Kidney (tissue), 14 donors: ENCODE measurements around the gene HTT. TPM values are rescaled to one million over a fixed set of nuclear protein-coding genes. Genes with fewer than 3 reads are reported as not detected.

ENCODE experiments used
- DNase-seq, 5 donors: peaks; one replicate each; pipeline ENCODE4 v3.0.0-alpha.2; 2013 to 2020
- FAIRE-seq: peaks from 2 replicates; lab custom pipeline; 2012; peaks lifted over from hg19 to GRCh38; lab: Jason Lieb, UNC
- H3K27ac ChIP-seq, 2 donors: one replicate each; pipeline ENCODE4 v1.7.0; 2013; ENCODE audit warnings: low read depth in 2 of 2, low read length in 2 of 2, inconsistent platforms in 1 of 2
- H3K27me3 ChIP-seq: one replicate; pipeline ENCODE4 v1.7.1; 2013; ENCODE audit warnings: low read length, inconsistent platforms; ENCODE audit not compliant: control insufficient read depth, insufficient read depth
- H3K36me3 ChIP-seq, 3 donors: one replicate each; pipeline versions ENCODE4 v1.7.0 to v1.7.1; 2013; ENCODE audit warnings: low read length in 3 of 3, control low read depth in 1 of 3, inconsistent platforms in 1 of 3; ENCODE audit not compliant: insufficient read depth in 3 of 3, control insufficient read depth in 2 of 3
- H3K4me1 ChIP-seq, 3 donors: one replicate each; pipeline versions ENCODE4 v1.7.0 to v1.7.1; 2013; ENCODE audit warnings: low read length in 3 of 3, inconsistent platforms in 1 of 3, low read depth in 1 of 3; ENCODE audit not compliant: control insufficient read depth in 2 of 3, insufficient read depth in 2 of 3
- H3K4me3 ChIP-seq, 3 donors: one replicate each; pipeline versions ENCODE4 v1.7.0 to v1.8.1; 2013; ENCODE audit warnings: low read length in 3 of 3, control low read depth in 1 of 3, inconsistent platforms in 1 of 3
- H3K9ac ChIP-seq, 3 donors: one replicate each; pipeline versions ENCODE4 v1.7.0 to v1.7.1; 2013; ENCODE audit warnings: low read length in 3 of 3, control low read depth in 1 of 3, inconsistent platforms in 1 of 3
- H3K9me3 ChIP-seq, 3 donors: one replicate each; pipeline versions ENCODE4 v1.7.0 to v1.7.1; 2013; ENCODE audit warnings: low read length in 3 of 3, control low read depth in 1 of 3, inconsistent platforms in 1 of 3; ENCODE audit not compliant: control insufficient read depth in 2 of 3, insufficient read depth in 1 of 3
- intact Hi-C: fragments of 100-400 bp; cut with DNase I; formaldehyde crosslinking; loops from one replicate; pipeline ENCODE4 v1.11.1; 2022
- polyA plus RNA-seq: library from polyadenylated mRNA; stranded (reverse); fragments of 350-450 nt; fragmentation: Illumina TruSeq; extraction: RNeasy Lipid Tissue Mini Kit (QIAGEN cat#74804); gene quantifications from one replicate; pipeline ENCODE4 v1.2.3, GENCODE V29; 2014; ENCODE audit warnings: low read depth, low replicate concordance; ENCODE audit not compliant: insufficient read depth
- total RNA-seq: library from RNA; stranded (reverse); fragmentation: NEBNext Ultra II Directional; extraction: Animal tissue kit (Norgen Biotek cat#: 25700); gene quantifications from one replicate; pipeline ENCODE4 v1.2.1, GENCODE V29; 2021
- TF ChIP-seq, protein P1 (sequence below): IDR thresholded peaks from 3 replicates; pipeline ENCODE4 v1.5.1; 2012; ENCODE audit warnings: mild to moderate bottlenecking, moderate library complexity, borderline replicate concordance; ENCODE audit not compliant: insufficient read depth; ENCODE audit errors: extremely low read depth
- donor health status: control.
- donor health status: control.
- donor health status: control.
- donor health status: control.
- donor health status: control.
- donor health status: DM: yes; HTN: yes; CAD: no.
- donor health status: Normal renal cell carcinoma (clear cell type).

The HTT gene
- total and polyA plus RNA-seq, 2 donors from 2014 or later: 7.2 to 64.0 TPM

DNA sequence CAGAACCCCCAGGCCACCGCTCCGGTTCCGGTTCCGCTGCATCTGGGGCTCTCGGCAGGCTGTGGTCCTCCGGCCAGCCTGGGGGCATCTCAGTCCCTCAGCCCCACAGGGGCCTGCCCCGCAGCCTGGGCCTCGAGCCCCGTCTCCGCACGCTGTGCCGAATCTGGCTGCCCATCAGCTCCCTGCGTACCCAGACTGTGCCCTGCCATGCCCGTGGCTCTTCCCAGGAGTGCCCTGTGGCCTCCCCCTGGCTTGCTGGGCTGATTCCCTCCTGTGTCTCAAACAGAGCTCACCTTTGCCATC, 173.6 kb downstream of the HTT start:
- H3K27ac ChIP-seq: no peak overlapping the region
- peaks cover 0 to 6% (median 2%) of the 10 kb centered on the region in 3 donors for H3K4me1 ChIP-seq
- intact Hi-C loops: no loop called here
- DNase-seq (no peak), FAIRE-seq (no peak)
- H3K9me3 ChIP-seq: no peaks in the 10 kb centered on the region
- H3K9ac ChIP-seq: no peak overlapping the region
- TF ChIP-seq, protein P1, sequence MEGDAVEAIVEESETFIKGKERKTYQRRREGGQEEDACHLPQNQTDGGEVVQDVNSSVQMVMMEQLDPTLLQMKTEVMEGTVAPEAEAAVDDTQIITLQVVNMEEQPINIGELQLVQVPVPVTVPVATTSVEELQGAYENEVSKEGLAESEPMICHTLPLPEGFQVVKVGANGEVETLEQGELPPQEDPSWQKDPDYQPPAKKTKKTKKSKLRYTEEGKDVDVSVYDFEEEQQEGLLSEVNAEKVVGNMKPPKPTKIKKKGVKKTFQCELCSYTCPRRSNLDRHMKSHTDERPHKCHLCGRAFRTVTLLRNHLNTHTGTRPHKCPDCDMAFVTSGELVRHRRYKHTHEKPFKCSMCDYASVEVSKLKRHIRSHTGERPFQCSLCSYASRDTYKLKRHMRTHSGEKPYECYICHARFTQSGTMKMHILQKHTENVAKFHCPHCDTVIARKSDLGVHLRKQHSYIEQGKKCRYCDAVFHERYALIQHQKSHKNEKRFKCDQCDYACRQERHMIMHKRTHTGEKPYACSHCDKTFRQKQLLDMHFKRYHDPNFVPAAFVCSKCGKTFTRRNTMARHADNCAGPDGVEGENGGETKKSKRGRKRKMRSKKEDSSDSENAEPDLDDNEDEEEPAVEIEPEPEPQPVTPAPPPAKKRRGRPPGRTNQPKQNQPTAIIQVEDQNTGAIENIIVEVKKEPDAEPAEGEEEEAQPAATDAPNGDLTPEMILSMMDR: no peak
- no peaks in the 10 kb centered on the region for H3K27me3 ChIP-seq
- no peaks in the 10 kb centered on the region for H3K36me3 ChIP-seq
- no peak overlapping the region for H3K4me3 ChIP-seq

DNA sequence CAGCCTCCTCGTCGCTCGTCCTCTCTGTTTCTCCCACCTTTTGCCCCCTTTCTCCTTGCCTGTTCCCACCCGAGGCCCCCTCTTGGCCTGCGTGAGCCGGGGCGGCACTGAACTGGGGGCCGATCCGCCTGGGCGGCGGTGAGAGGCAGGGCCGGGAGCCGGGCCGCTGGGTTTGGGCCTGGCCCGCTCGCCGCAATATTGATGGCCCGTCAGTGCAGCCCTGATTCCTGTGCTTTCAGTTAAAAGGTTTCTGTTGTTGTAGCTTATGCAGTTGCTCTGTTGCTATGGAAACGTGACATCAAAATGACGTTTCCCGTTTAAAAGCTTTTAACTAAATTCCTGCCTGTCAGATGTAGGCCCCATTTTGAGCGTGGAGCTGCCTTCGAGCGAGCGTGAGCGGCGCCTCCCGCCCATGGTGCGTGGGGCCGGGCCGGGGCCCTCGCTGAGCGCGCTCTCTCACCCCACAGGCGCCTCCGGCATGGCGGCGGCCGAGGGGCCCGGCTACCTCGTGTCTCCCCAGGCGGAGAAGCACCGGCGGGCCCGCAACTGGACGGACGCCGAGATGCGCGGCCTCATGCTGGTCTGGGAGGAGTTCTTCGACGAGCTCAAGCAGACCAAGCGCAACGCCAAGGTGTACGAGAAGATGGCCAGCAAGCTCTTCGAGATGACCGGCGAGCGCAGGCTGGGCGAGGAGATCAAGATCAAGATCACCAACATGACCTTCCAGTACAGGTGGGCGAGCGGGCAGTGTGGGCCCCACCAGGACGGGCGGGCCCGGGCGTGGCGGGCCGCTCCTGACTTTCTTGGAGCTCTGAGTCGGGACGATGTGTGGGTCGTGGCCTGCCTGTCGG, 174.6 kb downstream of the HTT start, which contains the start of gene MSANTD1:
MSANTD1 (plus strand) TSS at position 349 of the 851 bp plus-strand sequence; CDS start at position 413, 64 bp downstream.
- Histone ChIP-seq H3K4me3 (no peak within 1 kb of the TSS), H3K9me3 (no peaks in the 10 kb centered on the region), H3K4me1 (peaks cover 0 to 6% (median 2%) of the 10 kb centered on the region in 3 donors), H3K36me3 (no peaks in the 10 kb centered on the region), H3K9ac (no peak within 1 kb of the TSS), H3K27me3 (no peaks in the 10 kb centered on the region), H3K27ac (no peak within 1 kb of the TSS)
- TF ChIP-seq, protein P1: no peak
- DNase-seq (peak in 4 of 5 donors; percentile 61 to 92 (median 77)), FAIRE-seq (no peak)
- intact Hi-C loops: no loop called here

DNA sequence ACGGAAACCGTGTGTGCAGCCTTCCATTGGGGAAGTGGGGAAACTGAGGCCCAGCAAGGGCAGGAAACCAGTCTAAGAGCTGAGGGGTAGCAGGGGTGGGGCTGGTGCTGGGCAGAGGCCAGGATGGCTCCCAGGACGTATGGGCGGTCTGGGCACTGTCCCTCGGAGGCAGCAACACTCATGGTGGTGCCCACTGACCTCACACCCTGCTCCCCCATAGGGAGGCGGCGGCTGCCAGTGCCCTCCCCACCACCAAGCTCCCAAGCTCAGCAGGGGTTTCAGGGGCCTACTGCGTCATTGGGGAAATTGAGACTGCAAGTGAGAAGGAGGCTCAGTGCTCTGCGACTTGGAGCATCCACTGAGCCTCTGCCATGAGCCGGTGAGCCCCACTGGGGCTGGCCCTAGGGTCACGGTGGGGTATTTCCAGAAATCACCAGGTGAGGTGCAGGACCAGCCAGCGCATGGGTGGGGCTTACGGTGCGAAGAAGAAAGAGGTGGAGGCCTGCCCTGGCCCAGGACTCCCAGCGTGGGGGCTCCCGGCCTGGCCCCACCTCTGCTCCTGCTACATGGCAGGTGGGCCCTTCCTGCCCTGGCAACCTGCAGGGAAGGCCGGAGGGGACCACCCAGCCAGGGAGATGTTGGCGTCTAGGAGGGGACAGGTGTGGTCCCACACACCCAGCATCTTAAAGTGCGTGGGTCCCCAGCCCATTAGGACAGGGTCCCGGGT, 175.4 kb downstream of the HTT start:
- no peak overlapping the region for H3K9ac ChIP-seq
- H3K27ac ChIP-seq: no peak overlapping the region
- FAIRE-seq (no peak), DNase-seq (peak in 2 of 5 donors; percentile 53 to 69)
- H3K4me1 ChIP-seq: peaks cover 0 to 6% (median 2%) of the 10 kb centered on the region in 3 donors
- H3K36me3 ChIP-seq: no peaks in the 10 kb centered on the region
- H3K4me3 ChIP-seq: no peak overlapping the region
- H3K9me3 ChIP-seq: no peaks in the 10 kb centered on the region
- intact Hi-C loops: no loop called here
- TF ChIP-seq, protein P1: no peak
- no peaks in the 10 kb centered on the region for H3K27me3 ChIP-seq
